ENCODE measurements around the gene DHRS3.

DNA sequence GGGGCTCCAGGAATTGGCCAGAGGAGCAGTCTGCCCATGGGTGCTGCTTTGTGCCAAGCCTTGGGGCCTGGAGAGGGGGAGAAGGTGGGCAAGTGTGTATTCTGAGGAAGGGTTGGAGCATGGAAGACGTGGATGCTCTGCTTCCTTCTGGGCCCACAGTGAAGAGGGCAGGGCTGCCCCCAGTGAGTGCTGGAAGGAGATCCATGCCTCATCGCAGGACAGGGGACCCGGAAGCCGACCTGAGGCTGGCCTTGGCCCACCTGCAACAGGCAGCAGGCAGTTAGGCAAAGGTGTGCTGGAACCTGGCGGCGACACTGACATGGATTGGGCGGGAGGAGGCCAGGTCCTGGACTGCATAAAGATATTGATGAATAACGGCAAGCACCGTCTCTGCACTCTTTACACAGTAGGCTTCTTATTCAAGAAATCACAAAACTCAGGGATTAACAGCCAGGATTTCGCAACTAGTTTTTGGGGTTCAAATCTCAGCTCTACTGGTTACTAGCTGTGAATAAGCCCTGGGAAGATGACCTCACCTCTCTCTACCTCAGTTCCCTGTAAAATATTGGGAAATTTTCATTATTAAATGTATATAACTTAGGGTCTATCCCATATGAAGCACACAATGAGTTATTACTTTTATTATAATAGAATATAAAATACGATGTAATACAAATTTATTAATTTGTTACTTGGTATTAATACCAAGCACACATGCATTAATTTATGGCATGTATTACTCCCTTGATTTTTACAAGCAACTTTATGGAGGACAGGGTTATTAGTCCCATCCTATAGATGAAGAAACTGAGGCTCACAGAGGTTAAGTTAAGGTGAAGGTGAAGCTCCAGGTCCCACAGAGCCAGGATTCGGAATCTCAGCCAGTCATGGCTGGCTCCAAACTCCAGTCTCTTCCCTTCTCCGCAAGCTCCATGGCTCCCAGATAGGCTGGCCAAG lies 62.3 kb downstream of the DHRS3 start:
- TF ChIP-seq, protein P1, sequence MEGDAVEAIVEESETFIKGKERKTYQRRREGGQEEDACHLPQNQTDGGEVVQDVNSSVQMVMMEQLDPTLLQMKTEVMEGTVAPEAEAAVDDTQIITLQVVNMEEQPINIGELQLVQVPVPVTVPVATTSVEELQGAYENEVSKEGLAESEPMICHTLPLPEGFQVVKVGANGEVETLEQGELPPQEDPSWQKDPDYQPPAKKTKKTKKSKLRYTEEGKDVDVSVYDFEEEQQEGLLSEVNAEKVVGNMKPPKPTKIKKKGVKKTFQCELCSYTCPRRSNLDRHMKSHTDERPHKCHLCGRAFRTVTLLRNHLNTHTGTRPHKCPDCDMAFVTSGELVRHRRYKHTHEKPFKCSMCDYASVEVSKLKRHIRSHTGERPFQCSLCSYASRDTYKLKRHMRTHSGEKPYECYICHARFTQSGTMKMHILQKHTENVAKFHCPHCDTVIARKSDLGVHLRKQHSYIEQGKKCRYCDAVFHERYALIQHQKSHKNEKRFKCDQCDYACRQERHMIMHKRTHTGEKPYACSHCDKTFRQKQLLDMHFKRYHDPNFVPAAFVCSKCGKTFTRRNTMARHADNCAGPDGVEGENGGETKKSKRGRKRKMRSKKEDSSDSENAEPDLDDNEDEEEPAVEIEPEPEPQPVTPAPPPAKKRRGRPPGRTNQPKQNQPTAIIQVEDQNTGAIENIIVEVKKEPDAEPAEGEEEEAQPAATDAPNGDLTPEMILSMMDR (IDR thresholded peaks at IDR 0.05), result no peak
- no peak for TF ChIP-seq POLR2A (IDR thresholded peaks at IDR 0.05)

Measured in gastroesophageal sphincter (tissue), 3 donors.